GM15510 (cell line): ENCODE measurements around the gene AMER2.

ENCODE experiments used
- POLR2A ChIP-seq: IDR thresholded peaks from 3 replicates; pipeline ENCODE4 v1.6.1; 2011; ENCODE audit warnings: borderline replicate concordance; ENCODE audit not compliant: insufficient read length; ENCODE audit errors: extremely low read depth

The AMER2 gene

GRCh38 chr13:25174304-25174703, 2.2 kb upstream of the AMER2 start:
- no peak for TF ChIP-seq POLR2A

- no peak for TF ChIP-seq POLR2A
Measured at GRCh38 chr13:25172303-25172630, 179 bp upstream of the AMER2 start.

GRCh38 chr13:25171170-25171516, 945 bp downstream of the AMER2 start:
- no peak for TF ChIP-seq POLR2A

- no peak for TF ChIP-seq POLR2A
Measured at GRCh38 chr13:25170554-25171111, 1.5 kb downstream of the AMER2 start.

- no peak for TF ChIP-seq POLR2A
Measured at GRCh38 chr13:25169951-25170553, 2.0 kb downstream of the AMER2 start.

GRCh38 chr13:25169356-25169755, 2.7 kb downstream of the AMER2 start:
- no peak for TF ChIP-seq POLR2A

GRCh38 chr13:25168790-25169189, 3.3 kb downstream of the AMER2 start:
- TF ChIP-seq POLR2A, result no peak

GRCh38 chr13:25167382-25168174, 4.5 kb downstream of the AMER2 start:
- TF ChIP-seq POLR2A, result no peak

GRCh38 chr13:25166306-25166705, 5.8 kb downstream of the AMER2 start:
- no peak for TF ChIP-seq POLR2A

GRCh38 chr13:25165663-25166062, 6.4 kb downstream of the AMER2 start:
- no peak for TF ChIP-seq POLR2A

GRCh38 chr13:25157681-25158080, 14.4 kb downstream of the AMER2 start:
- no peak for TF ChIP-seq POLR2A

- TF ChIP-seq POLR2A, result no peak
Measured at GRCh38 chr13:25153736-25154135, 18.4 kb downstream of the AMER2 start.

- TF ChIP-seq POLR2A, result no peak
Measured at GRCh38 chr13:25151626-25152195, 20.4 kb downstream of the AMER2 start.

GRCh38 chr13:25149711-25150110, 22.4 kb downstream of the AMER2 start:
- no peak for TF ChIP-seq POLR2A

GRCh38 chr13:25148402-25148771, 23.7 kb downstream of the AMER2 start:
- no peak for TF ChIP-seq POLR2A

- TF ChIP-seq POLR2A, result no peak
Measured at GRCh38 chr13:25147638-25148401, 24.3 kb downstream of the AMER2 start.

- TF ChIP-seq POLR2A, result no peak
Measured at GRCh38 chr13:25143706-25144105, 28.4 kb downstream of the AMER2 start.
